Heart left ventricle (tissue), 16 donors: ENCODE results near the gene VTI1A. TPM values are rescaled to one million over a fixed set of nuclear protein-coding genes. Genes with fewer than 3 reads are reported as not detected.

Experiments used
- ATAC-seq, 4 donors: fragments of 200-7000 bp; cut with Tn5 transposase; one replicate each; pipeline ENCODE4 v1.9.1; 2020 to 2022; ENCODE audit warnings: moderate library complexity in 4 of 4, mild to moderate bottlenecking in 3 of 4, moderate number of reproducible peaks in 1 of 4
- DNase-seq, 5 donors: peaks; one replicate each; pipeline ENCODE4 v3.0.0-alpha.2; 2020
- H3K27ac ChIP-seq, 12 donors: fragments of 200-600 bp; sonication (generic) in 4 of 12; one replicate each; pipeline versions ENCODE4 v1.5.0 to v1.8.0; 2016 to 2022; ENCODE audit warnings: mild to moderate bottlenecking in 2 of 12
- H3K27me3 ChIP-seq, 9 donors: fragments of 200-600 bp; sonication (generic) in 2 of 9; one replicate each; pipeline versions ENCODE4 v1.5.1 to v1.8.0; 2016 to 2022; ENCODE audit warnings: mild to moderate bottlenecking in 3 of 9
- H3K36me3 ChIP-seq, 9 donors: fragments of 200-600 bp; sonication (generic) in 2 of 9; one replicate each; pipeline versions ENCODE4 v1.5.0 to v1.8.0; 2018 to 2022; ENCODE audit warnings: mild to moderate bottlenecking in 2 of 9
- H3K4me1 ChIP-seq, 12 donors: fragments of 200-600 bp; sonication (generic) in 4 of 12; one replicate each; pipeline versions ENCODE4 v1.5.0 to v1.8.0; 2016 to 2022; ENCODE audit warnings: mild to moderate bottlenecking in 3 of 12
- H3K4me3 ChIP-seq, 12 donors: fragments of 200-600 bp; sonication (generic) in 4 of 12; one replicate each; pipeline versions ENCODE4 v1.5.0 to v1.8.0; 2017 to 2022; ENCODE audit warnings: mild to moderate bottlenecking in 9 of 12, moderate library complexity in 4 of 12
- H3K9me3 ChIP-seq, 12 donors: fragments of 200-600 bp; sonication (generic) in 4 of 12; one replicate each; pipeline versions ENCODE4 v1.5.0 to v1.8.0; 2016 to 2022; ENCODE audit warnings: mild to moderate bottlenecking in 1 of 12
- CTCF ChIP-seq, 12 donors: fragments of 200-600 bp; sonication (generic) in 4 of 12; IDR thresholded peaks; one replicate each; pipeline versions ENCODE4 v1.5.0 to v1.8.0; 2018 to 2022; ENCODE audit warnings: antibody characterized with exemption in 12 of 12, mild to moderate bottlenecking in 5 of 12
- POLR2A ChIP-seq, 2 donors: fragments of 450-650 bp; IDR thresholded peaks; one replicate each; pipeline ENCODE4 v1.6.1; 2017; ENCODE audit warnings: antibody characterized with exemption in 2 of 2, mild to moderate bottlenecking in 2 of 2, moderate library complexity in 2 of 2
- WGBS, 4 donors: extraction: QIAGEN DNeasy Blood & Tissue Kit in 2 of 4; methylation state at CpG; one replicate each; pipeline versions ENCODE4 v1.1.5 to v1.1.7; 2013 to 2018; 5-methylcytosine and 5-hydroxymethylcytosine counted together
- intact Hi-C, 10 donors: fragments of 100-400 bp; cut with DNase I; formaldehyde crosslinking; loops; one replicate each; pipeline versions ENCODE4 v1.11.1 to v1.14.2; 2022
- polyA plus RNA-seq, 2 donors: library from polyadenylated mRNA; stranded (reverse); fragments of 200-250 nt; gene quantifications; one replicate each; pipeline ENCODE4 v1.2.3, GENCODE V29; 2013
- total RNA-seq, 9 donors: library from RNA; depleted of rRNA in 2 of 9; stranded (reverse); fragments of >200 nt in 2 of 9; fragmentation: NEBNext Ultra II Directional in 3 of 9; extraction: Animal tissue kit (Norgen Biotek cat#: 25700) in 3 of 9; gene quantifications; one replicate each; pipeline versions ENCODE4 v1.1.0 to v1.2.4, GENCODE V29; 2016 to 2023
- donor health status: ischemic (EF 13 %, LVEDD 7.1; RV severe dilation, severe dysfunction).
- donor health status: healthy with polysubstance abuse.
- donor health status: DM: no; HTN: yes; CAD: no.
- donor health status: DM: no; HTN: no; CAD: no.
- donor health status: ischemic (EF 25% LVEDD 6.9; RV normal size, moderate dysfunction).
- donor health status: ischemic (EF 25% LVEDD 5.7; RV mildly dilated, moderate dysfunction).
- donor health status: healthy.
- donor health status: DM: yes; HTN: yes; CAD: no.
- donor health status: ischemic (EF 35%, LVEDD 5.7; RV mildly dilated, moderate dysfunction).
- donor health status: nonischemic (EF 11% LVEDD 7.7; RV severe dilation, severe dysfunction).
- donor health status: DM: yes; HTN: yes; CAD: no.
- donor health status: PGD.
- donor health status: ischemic (EF 29% LVEDD 5.4; RV normal size, mild dysfunction).
- donor health status: nonischemic (EF 23%, LVEDD 6.1; RV moderate dilation, normal function).

VTI1A gene
- total and polyA plus RNA-seq, 11 donors, result 6.0 to 33.1 (median 23.2) TPM

- intact Hi-C loops, result no loop called here
- ATAC-seq (no peak), DNase-seq (no peak)
- TF ChIP-seq POLR2A (IDR thresholded peaks at IDR 0.05), result no peak
- TF ChIP-seq CTCF (IDR thresholded peaks at IDR 0.05), result no peak
- 93 to 96% (median 93%) methylated on average over 2 of the region's 2 CpGs for WGBS, 4 donors
- Histone ChIP-seq H3K27ac (no peak overlapping the region), H3K36me3 (no peaks in the 10 kb centered on the region), H3K4me3 (no peak overlapping the region), H3K4me1 (peaks cover 0 to 9% (median 0%) of the 10 kb centered on the region in 12 donors), H3K9me3 (no peaks in the 10 kb centered on the region), H3K27me3 (no peaks in the 10 kb centered on the region)
Observed at GRCh38 chr10:112503643-112504042, 56.6 kb downstream of the VTI1A start.

- Histone ChIP-seq H3K36me3 (no peaks in the 10 kb centered on the region), H3K4me1 (peaks cover 0 to 9% (median 0%) of the 10 kb centered on the region in 12 donors), H3K4me3 (no peak overlapping the region), H3K27ac (no peak overlapping the region), H3K27me3 (no peaks in the 10 kb centered on the region), H3K9me3 (no peaks in the 10 kb centered on the region)
- 57 to 66% (median 59%) methylated on average over 4 of the region's 4 CpGs for WGBS, 4 donors
- ATAC-seq (no peak), DNase-seq (no peak)
- no peak for TF ChIP-seq CTCF (IDR thresholded peaks at IDR 0.05)
- intact Hi-C loops, result no loop called here
Observed at GRCh38 chr10:112507046-112507445, 60.0 kb downstream of the VTI1A start.

DNA sequence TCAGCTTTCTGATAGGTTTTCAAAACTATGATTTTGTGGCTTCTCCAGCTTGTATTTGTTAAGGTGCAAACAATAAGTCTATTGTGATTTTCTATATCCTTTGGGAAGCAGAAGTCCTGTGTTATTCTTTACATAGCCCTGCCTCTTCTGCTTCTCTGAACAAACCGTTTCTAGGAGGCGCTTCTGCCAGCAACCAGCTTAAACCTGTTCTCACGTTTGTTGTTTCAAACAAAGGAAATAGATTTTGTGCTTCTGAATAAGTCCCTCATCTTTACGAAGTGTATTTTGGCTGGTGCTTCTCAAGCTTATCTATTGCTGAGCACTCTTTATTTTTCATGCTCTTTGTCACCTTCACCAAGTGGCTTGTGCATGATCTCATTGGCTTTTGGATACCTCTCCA is 61.0 kb downstream of the VTI1A start:
- no peaks in the 10 kb centered on the region for H3K9me3 ChIP-seq
- H3K27ac ChIP-seq, result no peak overlapping the region
- H3K4me3 ChIP-seq, result no peak overlapping the region
- ATAC-seq (no peak), DNase-seq (no peak)
- 45 to 57% (median 55%) methylated on average over 4 of the region's 4 CpGs for WGBS, 4 donors
- H3K36me3 ChIP-seq, result no peaks in the 10 kb centered on the region
- H3K4me1 ChIP-seq, result peaks cover 0 to 9% (median 0%) of the 10 kb centered on the region in 12 donors
- TF ChIP-seq CTCF (IDR thresholded peaks at IDR 0.05) (no peak), POLR2A (IDR thresholded peaks at IDR 0.05) (no peak)
- intact Hi-C loops, result no loop called here
- no peaks in the 10 kb centered on the region for H3K27me3 ChIP-seq

GRCh38 chr10:112509558-112510291 is 62.7 kb downstream of the VTI1A start:
- Histone ChIP-seq H3K4me3 (no peak overlapping the region), H3K27ac (no peak overlapping the region), H3K4me1 (peaks cover 0 to 9% (median 0%) of the 10 kb centered on the region in 12 donors), H3K9me3 (no peaks in the 10 kb centered on the region), H3K36me3 (no peaks in the 10 kb centered on the region), H3K27me3 (no peaks in the 10 kb centered on the region)
- intact Hi-C loops, result no loop called here
- no peak for DNase-seq
- 88 to 94% (median 90%) methylated on average over 4 of the region's 4 CpGs for WGBS, 4 donors
- TF ChIP-seq CTCF (IDR thresholded peaks at IDR 0.05) (no peak), POLR2A (IDR thresholded peaks at IDR 0.05) (no peak)
- ATAC-seq, result no peak
